ENCODE results near the gene BMPR1A. TPM values are rescaled to one million over a fixed set of nuclear protein-coding genes. Genes with fewer than 3 reads are reported as not detected.

The BMPR1A gene
- total and polyA plus RNA-seq, 2 donors from 2014 or later = 7.9 to 37.4 TPM

DNA sequence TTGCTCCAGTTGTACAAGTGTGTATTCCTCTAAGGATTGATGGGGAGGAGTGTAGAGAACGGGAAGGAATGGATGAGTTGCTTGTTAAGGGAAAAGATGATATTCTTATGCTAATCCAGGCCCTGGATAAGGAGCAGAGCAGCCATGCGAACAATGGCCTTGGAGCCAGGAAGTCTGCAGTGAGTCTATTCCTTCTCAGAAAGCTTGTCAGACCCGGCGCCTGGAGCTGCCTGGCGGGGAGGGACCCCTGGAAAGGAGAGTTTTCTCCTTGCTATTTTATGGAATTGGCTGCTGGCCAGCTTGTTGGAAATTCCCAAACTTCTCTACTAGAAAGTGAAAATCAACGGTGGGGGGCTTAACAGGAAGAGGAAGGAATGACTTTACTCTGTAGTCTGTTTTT, 111.9 kb downstream of the BMPR1A start:
- H3K4me1 ChIP-seq (ENCODE audit: control insufficient read depth in 2 of 3, insufficient read depth in 2 of 3, low read depth in 1 of 3, low read length in 3 of 3) = peaks cover 0 to 5% (median 5%) of the 10 kb centered on the region in 3 donors

DNA sequence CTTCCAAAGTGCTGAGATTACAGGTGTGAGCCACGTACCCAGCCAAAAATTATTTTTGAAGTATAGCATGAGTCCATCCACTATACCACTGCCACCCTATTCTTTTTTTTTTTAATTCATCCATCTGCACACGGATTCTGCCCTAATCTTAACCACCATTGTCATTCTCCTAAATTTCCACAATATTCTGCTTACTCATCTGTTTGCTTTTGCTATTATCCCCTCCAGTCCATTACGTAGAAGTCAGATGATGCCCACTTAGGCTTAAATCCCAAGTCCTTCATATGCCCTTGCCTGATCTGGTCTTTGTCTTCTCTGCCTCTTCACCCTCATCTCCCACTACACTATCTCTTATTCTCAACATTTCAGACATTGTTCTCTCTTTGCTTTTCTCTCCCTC, 114.3 kb downstream of the BMPR1A start:
- Histone ChIP-seq H3K4me3 (ENCODE audit: low read length in 3 of 3) (no peak overlapping the region), H3K27me3 (ENCODE audit: control insufficient read depth, insufficient read depth, low read length) (no peaks in the 10 kb centered on the region), H3K9me3 (ENCODE audit: control insufficient read depth in 2 of 3, insufficient read depth in 1 of 3, low read length in 3 of 3) (no peaks in the 10 kb centered on the region), H3K36me3 (ENCODE audit: control insufficient read depth in 2 of 3, insufficient read depth in 3 of 3, low read length in 3 of 3) (no peaks in the 10 kb centered on the region), H3K27ac (ENCODE audit: low read depth in 2 of 2, low read length in 2 of 2) (no peak overlapping the region), H3K9ac (ENCODE audit: low read length in 3 of 3) (no peak overlapping the region), H3K4me1 (ENCODE audit: control insufficient read depth in 2 of 3, insufficient read depth in 2 of 3, low read depth in 1 of 3, low read length in 3 of 3) (peaks cover 0 to 5% (median 5%) of the 10 kb centered on the region in 3 donors)
- FAIRE-seq = no peak
- no peak for DNase-seq
- intact Hi-C loops (cut with DNase I) = no loop called here
- TF ChIP-seq, protein P1, sequence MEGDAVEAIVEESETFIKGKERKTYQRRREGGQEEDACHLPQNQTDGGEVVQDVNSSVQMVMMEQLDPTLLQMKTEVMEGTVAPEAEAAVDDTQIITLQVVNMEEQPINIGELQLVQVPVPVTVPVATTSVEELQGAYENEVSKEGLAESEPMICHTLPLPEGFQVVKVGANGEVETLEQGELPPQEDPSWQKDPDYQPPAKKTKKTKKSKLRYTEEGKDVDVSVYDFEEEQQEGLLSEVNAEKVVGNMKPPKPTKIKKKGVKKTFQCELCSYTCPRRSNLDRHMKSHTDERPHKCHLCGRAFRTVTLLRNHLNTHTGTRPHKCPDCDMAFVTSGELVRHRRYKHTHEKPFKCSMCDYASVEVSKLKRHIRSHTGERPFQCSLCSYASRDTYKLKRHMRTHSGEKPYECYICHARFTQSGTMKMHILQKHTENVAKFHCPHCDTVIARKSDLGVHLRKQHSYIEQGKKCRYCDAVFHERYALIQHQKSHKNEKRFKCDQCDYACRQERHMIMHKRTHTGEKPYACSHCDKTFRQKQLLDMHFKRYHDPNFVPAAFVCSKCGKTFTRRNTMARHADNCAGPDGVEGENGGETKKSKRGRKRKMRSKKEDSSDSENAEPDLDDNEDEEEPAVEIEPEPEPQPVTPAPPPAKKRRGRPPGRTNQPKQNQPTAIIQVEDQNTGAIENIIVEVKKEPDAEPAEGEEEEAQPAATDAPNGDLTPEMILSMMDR (IDR thresholded peaks at IDR 0.05; ENCODE audit: borderline replicate concordance, extremely low read depth, insufficient read depth) = no peak

More for the DNA sequence above, 111.9 kb downstream of the BMPR1A start:
- H3K27ac ChIP-seq (ENCODE audit: low read depth in 2 of 2, low read length in 2 of 2) = no peak overlapping the region
- DNase-seq = peak; percentile 78 to 98 (median 88)
- H3K9me3 ChIP-seq (ENCODE audit: control insufficient read depth in 2 of 3, insufficient read depth in 1 of 3, low read length in 3 of 3) = no peaks in the 10 kb centered on the region
- no peak for FAIRE-seq
- TF ChIP-seq, protein P1 (IDR thresholded peaks at IDR 0.05; ENCODE audit: borderline replicate concordance, extremely low read depth, insufficient read depth) = no peak
- no peak overlapping the region for H3K9ac ChIP-seq (ENCODE audit: low read length in 3 of 3)
- intact Hi-C loops (cut with DNase I) = no loop called here
- H3K4me3 ChIP-seq (ENCODE audit: low read length in 3 of 3) = peak overlapping the region; percentile 7 to 29 (median 19)
- H3K36me3 ChIP-seq (ENCODE audit: control insufficient read depth in 2 of 3, insufficient read depth in 3 of 3, low read length in 3 of 3) = no peaks in the 10 kb centered on the region
- H3K27me3 ChIP-seq (ENCODE audit: control insufficient read depth, insufficient read depth, low read length) = no peaks in the 10 kb centered on the region

DNA sequence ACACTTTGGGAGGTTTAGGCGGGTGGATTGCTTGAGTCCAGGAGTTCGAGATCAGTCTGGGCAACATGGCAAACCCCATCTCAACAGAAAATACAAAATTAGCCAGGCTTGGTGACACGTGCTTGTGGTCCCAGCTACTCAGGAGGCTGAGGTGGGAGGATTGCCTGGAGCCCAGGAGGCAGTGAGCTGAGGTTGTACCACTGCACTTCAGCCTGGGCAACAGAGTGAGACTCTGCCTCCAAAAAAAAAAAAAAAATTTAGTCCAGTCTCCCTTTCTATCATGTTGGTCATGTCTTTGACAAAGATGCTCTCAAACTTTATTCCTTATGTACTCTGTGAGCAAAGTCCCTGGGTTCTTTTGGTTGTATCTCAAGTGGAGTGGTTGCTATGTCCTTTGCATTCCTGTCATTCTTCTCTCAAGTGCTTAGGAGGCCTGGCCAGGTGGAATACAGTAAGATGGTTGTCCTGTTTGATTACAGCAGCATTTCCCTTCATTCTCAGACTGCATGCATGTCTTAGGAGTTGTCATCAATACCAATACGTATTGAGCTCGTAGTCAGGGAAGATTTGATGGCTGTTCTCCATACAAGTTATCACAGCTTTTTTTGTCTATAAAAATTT, 115.3 kb downstream of the BMPR1A start:
- intact Hi-C loops (cut with DNase I) = no loop called here
- peak in 1 of 5 donors; percentile 42 for DNase-seq
- no peak overlapping the region for H3K9ac ChIP-seq (ENCODE audit: low read length in 3 of 3)
- H3K27me3 ChIP-seq (ENCODE audit: control insufficient read depth, insufficient read depth, low read length) = no peaks in the 10 kb centered on the region
- H3K36me3 ChIP-seq (ENCODE audit: control insufficient read depth in 2 of 3, insufficient read depth in 3 of 3, low read length in 3 of 3) = peaks cover 0 to 2% (median 0%) of the 10 kb centered on the region in 3 donors
- peaks cover 0 to 5% (median 5%) of the 10 kb centered on the region in 3 donors for H3K4me1 ChIP-seq (ENCODE audit: control insufficient read depth in 2 of 3, insufficient read depth in 2 of 3, low read depth in 1 of 3, low read length in 3 of 3)
- TF ChIP-seq, protein P1 (IDR thresholded peaks at IDR 0.05; ENCODE audit: borderline replicate concordance, extremely low read depth, insufficient read depth) = no peak
- H3K4me3 ChIP-seq (ENCODE audit: low read length in 3 of 3) = no peak overlapping the region
- no peak overlapping the region for H3K27ac ChIP-seq (ENCODE audit: low read depth in 2 of 2, low read length in 2 of 2)
- no peaks in the 10 kb centered on the region for H3K9me3 ChIP-seq (ENCODE audit: control insufficient read depth in 2 of 3, insufficient read depth in 1 of 3, low read length in 3 of 3)
- FAIRE-seq = no peak
